Glutamatergic neuron (in vitro differentiated cells): ENCODE results near the gene ZBTB44. TPM values are rescaled to one million over a fixed set of nuclear protein-coding genes. Genes with fewer than 3 reads are reported as not detected.
A peak's percentile ranks its signal among the peaks of the same experiment; 100 is the strongest.

Source experiments
- DNase-seq: peaks from one replicate; pipeline ENCODE4 v3.0.0; 2022
- H3K27ac Mint-ChIP-seq: one replicate; pipeline ENCODE4 v1.8.0; 2020; ENCODE audit warnings: mild to moderate bottlenecking, mixed read lengths, inconsistent platforms; ENCODE audit not compliant: unreplicated experiment
- H3K27me3 Mint-ChIP-seq: one replicate; pipeline ENCODE4 v1.8.0; 2020; ENCODE audit warnings: mild to moderate bottlenecking, moderate library complexity, mixed read lengths, inconsistent platforms; ENCODE audit not compliant: unreplicated experiment
- H3K36me3 Mint-ChIP-seq: one replicate; pipeline ENCODE4 v1.8.0; 2020; ENCODE audit warnings: mild to moderate bottlenecking, mixed read lengths, inconsistent platforms; ENCODE audit not compliant: unreplicated experiment
- H3K4me1 Mint-ChIP-seq: one replicate; pipeline ENCODE4 v1.8.0; 2020; ENCODE audit warnings: mild to moderate bottlenecking, low read depth, mixed read lengths, inconsistent platforms; ENCODE audit not compliant: unreplicated experiment
- H3K4me3 Mint-ChIP-seq: one replicate; pipeline ENCODE4 v1.8.0; 2020; ENCODE audit warnings: mild to moderate bottlenecking, mixed read lengths, inconsistent platforms; ENCODE audit not compliant: unreplicated experiment
- H3K9me3 Mint-ChIP-seq: one replicate; pipeline ENCODE4 v1.8.0; 2020; ENCODE audit warnings: mild to moderate bottlenecking, moderate library complexity, mixed read lengths, inconsistent platforms; ENCODE audit not compliant: unreplicated experiment
- CTCF ChIP-seq: fragments of 200-600 bp; sonication (generic); IDR thresholded peaks from one replicate; pipeline ENCODE4 v1.5.0; 2021; ENCODE audit not compliant: partially characterized antibody, unreplicated experiment
- total RNA-seq: library from RNA; stranded (reverse); fragmentation: NEBNext Ultra II Directional; extraction: Animal tissue kit (Norgen Biotek cat#: 25700); gene quantifications from one replicate; pipeline ENCODE4 v1.2.1, GENCODE V29; 2021; ENCODE audit not compliant: unreplicated experiment

The ZBTB44 gene
- total RNA-seq, 1 donor from 2014 or later, result 23.3 TPM

- Mint-ChIP-seq H3K27ac (no peak overlapping the region), H3K4me1 (no peaks in the 10 kb centered on the region), H3K9me3 (no peaks in the 10 kb centered on the region), H3K4me3 (no peak overlapping the region), H3K36me3 (peaks cover 19% of the 10 kb centered on the region), H3K27me3 (no peaks in the 10 kb centered on the region)
- TF ChIP-seq CTCF, result no peak
- no peak for DNase-seq
These were observed 7.4 kb upstream of the ZBTB44 start for GRCh38 chr11:130322126-130322525.

- Mint-ChIP-seq H3K4me3 (no peak overlapping the region), H3K4me1 (no peaks in the 10 kb centered on the region), H3K27ac (no peak overlapping the region), H3K27me3 (peaks cover 4% of the 10 kb centered on the region), H3K36me3 (peaks cover 19% of the 10 kb centered on the region), H3K9me3 (no peaks in the 10 kb centered on the region)
- no peak for TF ChIP-seq CTCF
- no peak for DNase-seq
These were observed 3.4 kb upstream of the ZBTB44 start for GRCh38 chr11:130318031-130318673.

- H3K27me3 Mint-ChIP-seq, result peaks cover 4% of the 10 kb centered on the region
- peaks cover 7% of the 10 kb centered on the region for H3K36me3 Mint-ChIP-seq
- no peaks in the 10 kb centered on the region for H3K9me3 Mint-ChIP-seq
- H3K4me3 Mint-ChIP-seq, result peak overlapping the region; percentile 80
- no peaks in the 10 kb centered on the region for H3K4me1 Mint-ChIP-seq
- no peak for TF ChIP-seq CTCF
- H3K27ac Mint-ChIP-seq, result peak overlapping the region; percentile 62
- peak; percentile 32 for DNase-seq
These were observed 745 bp upstream of the ZBTB44 start for GRCh38 chr11:130315354-130315970.

GRCh38 chr11:130314184-130314749, 450 bp downstream of the ZBTB44 start:
- Mint-ChIP-seq H3K27ac (no peak overlapping the region), H3K4me1 (no peaks in the 10 kb centered on the region), H3K36me3 (no peaks in the 10 kb centered on the region)

More at GRCh38 chr11:130314184-130314749, 450 bp downstream of the ZBTB44 start:
- TF ChIP-seq CTCF, result no peak
- peak overlapping the region; percentile 93 for H3K4me3 Mint-ChIP-seq
- peak; percentile 71 for DNase-seq
- H3K27me3 Mint-ChIP-seq, result peaks cover 4% of the 10 kb centered on the region
- peaks cover 2% of the 10 kb centered on the region for H3K9me3 Mint-ChIP-seq
